Measurements from ENCODE around the gene UGT1A3. TPM values are rescaled to one million over a fixed set of nuclear protein-coding genes. Genes with fewer than 3 reads are reported as not detected.

Gene UGT1A3
- total RNA-seq: not detected

DNA sequence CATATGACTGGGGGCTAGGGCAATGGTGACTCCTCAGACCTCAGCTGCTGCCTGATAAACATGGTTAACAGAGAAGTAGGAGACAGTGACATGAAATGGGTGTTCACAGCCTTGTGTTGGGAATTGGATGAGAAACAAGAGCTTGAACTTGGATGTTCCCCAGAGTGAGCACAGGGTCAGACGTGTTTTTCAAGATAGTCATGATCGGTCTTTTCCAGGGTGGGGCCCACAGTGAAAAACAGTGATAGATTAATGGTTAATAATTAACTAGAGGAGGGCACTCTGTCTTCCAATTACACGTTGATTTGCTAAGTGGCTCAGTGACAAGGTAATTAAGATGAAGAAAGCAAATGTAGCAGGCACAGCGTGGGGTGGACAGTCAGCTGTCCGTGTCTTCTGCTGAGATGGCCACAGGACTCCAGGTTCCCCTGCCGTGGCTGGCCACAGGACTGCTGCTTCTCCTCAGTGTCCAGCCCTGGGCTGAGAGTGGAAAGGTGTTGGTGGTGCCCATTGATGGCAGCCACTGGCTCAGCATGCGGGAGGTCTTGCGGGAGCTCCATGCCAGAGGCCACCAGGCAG is at the start of gene UGT1A3:
Gene UGT1A3 (plus strand): TSS at position 320 of the 579 bp plus-strand sequence. CDS start 85 bp downstream, at position 405.
- DNase-seq: no peak
- Mint-ChIP-seq H3K9me3 (no peaks in the 10 kb centered on the region), H3K27me3 (peaks cover 16% of the 10 kb centered on the region), H3K27ac (no peak within 1 kb of the TSS), H3K36me3 (no peaks in the 10 kb centered on the region), H3K4me1 (ENCODE audit: low read depth) (no peaks in the 10 kb centered on the region), H3K4me3 (no peak within 1 kb of the TSS)
- ChIA-PET POLR2A (no interaction called here), CTCF (interaction anchor here (1.0 kb wide), 1 partner anchor 17 kb away, joined by 3 read pairs; no protein-coding TSS in a partner anchor)
- intact Hi-C loops (cut with micrococcal nuclease): no loop called here

DNA sequence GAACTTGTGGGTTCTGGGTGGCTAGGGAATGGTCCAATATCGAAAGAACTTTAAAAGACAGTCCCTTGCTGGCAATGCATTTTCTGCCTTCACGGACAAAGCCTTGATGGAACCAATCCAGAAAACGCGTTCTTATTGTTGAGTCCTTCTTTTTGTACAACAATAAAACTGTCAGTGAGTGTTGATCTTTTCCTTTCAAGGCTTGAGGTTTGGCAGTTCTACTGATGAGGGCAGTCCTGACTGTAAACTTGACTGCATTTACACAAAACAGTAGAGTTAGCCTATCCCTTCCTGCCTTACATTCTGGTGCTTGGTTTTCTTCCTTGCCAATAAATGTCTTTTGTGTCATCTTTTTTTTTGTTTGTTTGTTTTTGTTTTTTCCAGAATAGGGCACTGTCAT is 49.6 kb upstream of the UGT1A3 start:
- POLR2A ChIA-PET: no interaction called here
- H3K27ac Mint-ChIP-seq: no peak overlapping the region
- DNase-seq: no peak
- no peak overlapping the region for H3K4me3 Mint-ChIP-seq
- H3K27me3 Mint-ChIP-seq: peaks cover 5% of the 10 kb centered on the region
- CTCF ChIA-PET: no interaction called here
- intact Hi-C loops (cut with micrococcal nuclease): no loop called here
- H3K36me3 Mint-ChIP-seq: no peaks in the 10 kb centered on the region
- no peaks in the 10 kb centered on the region for H3K4me1 Mint-ChIP-seq (ENCODE audit: low read depth)
- H3K9me3 Mint-ChIP-seq: no peaks in the 10 kb centered on the region

DNA sequence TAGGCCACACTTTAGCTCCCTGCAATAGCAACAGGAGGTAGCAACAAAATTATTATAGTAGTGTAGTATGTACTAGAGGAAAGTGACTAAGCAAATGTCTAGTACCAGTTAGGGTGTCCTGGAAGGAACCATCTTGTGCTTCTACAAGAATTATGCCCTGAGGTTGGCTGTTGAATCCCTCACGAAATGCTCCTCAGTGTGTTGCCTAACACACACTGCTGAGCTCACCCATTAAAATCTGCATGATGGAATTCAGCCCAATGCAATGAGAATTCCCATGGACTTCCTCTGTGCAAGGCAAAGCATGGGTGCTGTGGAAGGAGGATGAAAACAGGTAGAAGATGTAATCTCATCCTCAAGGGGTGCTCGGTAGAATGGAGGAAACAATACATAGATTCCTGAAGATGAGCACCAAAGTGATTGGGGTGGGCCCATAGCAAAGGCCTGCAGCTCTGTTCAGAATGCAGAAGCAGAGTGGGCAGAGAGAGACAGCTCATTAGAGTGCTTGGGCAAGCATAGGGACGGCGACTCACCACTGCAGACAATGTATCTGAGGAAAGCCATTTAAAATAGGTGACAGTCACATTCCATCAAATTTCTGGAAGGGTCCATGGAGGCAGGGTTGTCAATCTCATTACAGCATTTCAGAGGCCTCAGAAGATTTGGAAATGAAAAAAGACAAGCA is 48.3 kb upstream of the UGT1A3 start:
- no peaks in the 10 kb centered on the region for H3K9me3 Mint-ChIP-seq
- intact Hi-C loops (cut with micrococcal nuclease): no loop called here
- no peak overlapping the region for H3K27ac Mint-ChIP-seq
- no peak overlapping the region for H3K4me3 Mint-ChIP-seq
- no peaks in the 10 kb centered on the region for H3K4me1 Mint-ChIP-seq (ENCODE audit: low read depth)
- POLR2A ChIA-PET: no interaction called here
- H3K36me3 Mint-ChIP-seq: no peaks in the 10 kb centered on the region
- CTCF ChIA-PET: interaction anchor here (0.8 kb wide), 1 partner anchor 9 kb away, joined by 3 read pairs; the partner anchor contains the start of gene UGT1A9
- peaks cover 5% of the 10 kb centered on the region for H3K27me3 Mint-ChIP-seq
- no peak for DNase-seq

DNA sequence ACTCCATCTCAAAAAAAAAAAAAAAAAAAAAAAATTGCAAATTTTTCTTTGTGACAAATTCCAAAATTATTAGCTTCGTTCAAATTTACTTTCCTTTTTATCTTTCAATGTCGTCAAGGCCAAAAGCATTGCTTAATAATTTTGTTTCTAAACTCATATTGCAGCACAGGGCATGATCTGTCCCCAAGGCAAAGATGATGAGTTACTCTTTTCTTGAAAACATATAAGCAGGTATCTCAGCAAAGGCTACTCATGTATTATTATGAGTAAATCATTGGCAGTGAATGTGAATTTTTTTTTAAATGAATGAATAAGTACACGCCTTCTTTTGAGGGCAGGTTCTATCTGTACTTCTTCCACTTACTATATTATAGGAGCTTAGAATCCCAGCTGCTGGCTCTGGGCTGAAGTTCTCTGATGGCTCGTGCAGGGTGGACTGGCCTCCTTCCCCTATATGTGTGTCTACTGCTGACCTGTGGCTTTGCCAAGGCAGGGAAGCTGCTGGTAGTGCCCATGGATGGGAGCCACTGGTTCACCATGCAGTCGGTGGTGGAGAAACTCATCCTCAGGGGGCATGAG is 47.2 kb upstream of the UGT1A3 start, which contains the start of gene UGT1A7:
Gene UGT1A7 (plus strand): TSS at position 381 of the 579 bp plus-strand sequence. CDS start 37 bp downstream, at position 418.
- no peaks in the 10 kb centered on the region for H3K36me3 Mint-ChIP-seq
- H3K4me1 Mint-ChIP-seq (ENCODE audit: low read depth): no peaks in the 10 kb centered on the region
- POLR2A ChIA-PET: no interaction called here
- H3K27ac Mint-ChIP-seq: no peak within 1 kb of the TSS
- intact Hi-C loops (cut with micrococcal nuclease): no loop called here
- no peak for DNase-seq
- CTCF ChIA-PET: interaction anchor here (0.8 kb wide), 1 partner anchor 10 kb away, joined by 3 read pairs; the partner anchor contains the start of gene UGT1A9
- H3K9me3 Mint-ChIP-seq: no peaks in the 10 kb centered on the region
- peaks cover 5% of the 10 kb centered on the region for H3K27me3 Mint-ChIP-seq
- no peak within 1 kb of the TSS for H3K4me3 Mint-ChIP-seq

DNA sequence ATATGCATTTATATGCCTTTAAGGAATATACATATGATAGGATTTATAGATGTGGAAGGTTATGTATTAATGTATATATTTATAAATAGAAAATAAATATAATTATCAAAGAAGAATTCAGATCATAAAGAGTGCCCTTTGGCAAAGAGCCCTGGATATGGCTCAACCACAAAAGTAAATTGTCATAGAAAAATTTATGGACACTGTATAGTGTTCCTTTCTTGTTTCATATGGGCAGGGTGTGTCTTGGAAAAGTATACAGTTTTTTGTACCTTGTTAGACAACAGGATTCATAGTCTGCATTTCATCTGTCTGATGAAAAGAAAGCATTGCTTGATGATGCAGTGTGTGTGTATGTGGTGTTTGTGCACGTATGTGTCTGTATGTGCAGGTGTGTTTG is 44.2 kb upstream of the UGT1A3 start:
- CTCF ChIA-PET: no interaction called here
- Mint-ChIP-seq H3K4me3 (no peak overlapping the region), H3K4me1 (ENCODE audit: low read depth) (no peaks in the 10 kb centered on the region), H3K9me3 (no peaks in the 10 kb centered on the region), H3K27me3 (peaks cover 2% of the 10 kb centered on the region), H3K27ac (no peak overlapping the region), H3K36me3 (no peaks in the 10 kb centered on the region)
- DNase-seq: no peak
- intact Hi-C loops (cut with micrococcal nuclease): no loop called here
- POLR2A ChIA-PET: no interaction called here

DNA sequence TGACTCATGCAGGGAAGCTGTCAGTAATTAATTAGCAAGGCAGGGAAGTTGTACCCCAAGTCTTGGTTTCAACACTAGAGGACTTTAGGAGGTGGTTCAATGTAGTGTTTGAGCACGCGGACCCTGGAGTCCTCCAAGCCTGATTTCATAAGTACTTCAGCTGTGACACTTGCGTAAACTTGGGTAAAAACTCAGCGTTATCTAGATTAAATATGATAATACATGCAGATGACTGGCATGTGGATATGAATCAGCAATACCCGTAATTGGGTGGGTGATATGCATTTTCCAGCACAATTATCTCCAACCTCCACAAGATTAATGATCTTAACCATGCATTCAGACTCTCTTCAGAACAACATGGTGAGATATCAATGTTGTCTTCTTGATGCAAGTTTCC is 41.9 kb upstream of the UGT1A3 start:
- Mint-ChIP-seq H3K27me3 (peaks cover 2% of the 10 kb centered on the region), H3K36me3 (no peaks in the 10 kb centered on the region), H3K9me3 (no peaks in the 10 kb centered on the region), H3K27ac (no peak overlapping the region), H3K4me1 (ENCODE audit: low read depth) (no peaks in the 10 kb centered on the region), H3K4me3 (no peak overlapping the region)
- ChIA-PET CTCF (no interaction called here), POLR2A (no interaction called here)
- no peak for DNase-seq
- intact Hi-C loops (cut with micrococcal nuclease): no loop called here

DNA sequence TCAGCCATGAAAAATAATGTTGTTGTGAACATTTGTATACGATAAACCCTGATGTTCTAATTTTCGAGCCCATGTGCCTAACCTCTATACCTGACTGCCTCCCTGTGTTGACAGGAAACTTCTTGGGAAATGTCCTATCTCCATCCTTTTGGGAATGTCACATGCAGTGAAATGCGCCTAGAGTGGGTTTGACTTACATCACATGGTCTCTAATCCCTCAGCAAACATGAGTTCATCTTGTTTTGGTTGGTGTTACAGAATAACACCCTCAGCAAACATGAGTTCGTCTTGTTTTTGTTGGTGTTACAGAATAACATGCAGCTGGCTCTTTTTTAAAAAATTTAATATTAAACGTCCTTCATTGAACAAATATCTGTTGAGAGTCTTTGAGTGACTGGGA is 40.5 kb upstream of the UGT1A3 start:
- peaks cover 2% of the 10 kb centered on the region for H3K27me3 Mint-ChIP-seq
- ChIA-PET POLR2A (no interaction called here), CTCF (no interaction called here)
- no peak for DNase-seq
- H3K27ac Mint-ChIP-seq: no peak overlapping the region
- no peaks in the 10 kb centered on the region for H3K4me1 Mint-ChIP-seq (ENCODE audit: low read depth)
- H3K9me3 Mint-ChIP-seq: no peaks in the 10 kb centered on the region
- intact Hi-C loops (cut with micrococcal nuclease): no loop called here
- H3K36me3 Mint-ChIP-seq: no peaks in the 10 kb centered on the region
- no peak overlapping the region for H3K4me3 Mint-ChIP-seq

DNA sequence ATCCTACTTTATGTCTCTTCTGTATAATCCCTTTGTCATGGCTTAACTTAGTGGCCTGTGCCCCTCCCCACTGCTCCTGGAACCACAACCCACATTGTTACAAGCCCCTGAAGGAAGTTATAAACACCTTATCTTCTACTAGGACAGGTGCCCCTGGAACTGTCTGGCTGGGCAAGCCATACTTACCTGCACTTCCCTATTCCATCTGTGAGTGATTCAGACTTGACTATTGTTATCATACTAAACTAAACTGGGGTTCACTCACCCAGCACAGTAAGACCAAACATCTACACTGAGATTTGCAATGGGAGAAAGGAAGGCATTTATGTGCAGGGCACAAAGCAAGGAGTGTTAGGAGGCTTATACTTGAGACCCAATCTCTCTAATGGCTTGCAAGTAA is 39.8 kb upstream of the UGT1A3 start:
- ChIA-PET CTCF (no interaction called here), POLR2A (no interaction called here)
- peaks cover 2% of the 10 kb centered on the region for H3K27me3 Mint-ChIP-seq
- H3K4me3 Mint-ChIP-seq: no peak overlapping the region
- H3K27ac Mint-ChIP-seq: no peak overlapping the region
- intact Hi-C loops (cut with micrococcal nuclease): no loop called here
- no peak for DNase-seq
- no peaks in the 10 kb centered on the region for H3K36me3 Mint-ChIP-seq
- no peaks in the 10 kb centered on the region for H3K4me1 Mint-ChIP-seq (ENCODE audit: low read depth)
- H3K9me3 Mint-ChIP-seq: no peaks in the 10 kb centered on the region

DNA sequence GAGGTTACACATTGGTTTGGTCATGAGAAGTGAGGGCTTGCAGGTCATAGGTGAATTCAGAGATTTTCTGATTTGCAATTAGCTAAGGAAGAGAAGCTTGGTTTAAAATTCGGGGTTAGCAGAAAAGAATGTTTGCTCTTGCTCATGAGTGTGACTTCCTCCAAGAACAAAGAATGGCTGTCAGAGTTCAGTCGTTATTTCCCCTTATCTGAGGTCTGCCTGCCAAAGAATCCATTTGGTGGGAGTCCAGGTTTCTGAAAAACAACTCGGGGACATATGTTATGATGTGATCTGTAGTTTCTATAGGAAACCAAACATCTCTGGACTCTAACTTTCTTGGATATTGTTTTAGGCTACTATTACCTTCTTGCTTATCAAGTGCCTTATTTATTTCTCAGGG is 39.3 kb upstream of the UGT1A3 start:
- no peaks in the 10 kb centered on the region for H3K4me1 Mint-ChIP-seq (ENCODE audit: low read depth)
- intact Hi-C loops (cut with micrococcal nuclease): no loop called here

DNA sequence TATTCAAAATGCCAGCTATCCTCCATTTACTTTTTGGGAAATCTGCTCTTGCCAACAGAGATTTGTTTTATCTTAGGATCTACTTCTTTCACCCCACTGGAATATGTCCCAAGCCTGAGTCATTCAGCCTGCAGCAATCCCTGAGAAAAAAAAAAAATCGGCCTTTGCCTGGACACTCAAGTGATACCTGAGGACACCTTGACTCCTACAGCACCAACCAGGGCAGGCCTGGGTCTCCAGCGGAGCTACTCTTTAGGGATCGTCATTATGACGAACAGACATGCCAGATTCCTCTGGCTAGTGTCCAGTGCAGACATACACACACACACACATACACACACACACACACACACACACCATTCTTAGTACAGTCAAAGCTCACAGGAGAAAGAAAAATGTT is 38.4 kb upstream of the UGT1A3 start:
- intact Hi-C loops (cut with micrococcal nuclease): no loop called here
- POLR2A ChIA-PET: no interaction called here
- H3K27ac Mint-ChIP-seq: no peak overlapping the region
- H3K9me3 Mint-ChIP-seq: no peaks in the 10 kb centered on the region
- no peaks in the 10 kb centered on the region for H3K4me1 Mint-ChIP-seq (ENCODE audit: low read depth)
- H3K27me3 Mint-ChIP-seq: peaks cover 3% of the 10 kb centered on the region
- no peaks in the 10 kb centered on the region for H3K36me3 Mint-ChIP-seq
- no peak overlapping the region for H3K4me3 Mint-ChIP-seq
- DNase-seq: no peak
- CTCF ChIA-PET: no interaction called here

More for the DNA sequence above, 39.3 kb upstream of the UGT1A3 start:
- ChIA-PET CTCF (no interaction called here), POLR2A (no interaction called here)
- Mint-ChIP-seq H3K27me3 (peaks cover 2% of the 10 kb centered on the region), H3K4me3 (no peak overlapping the region), H3K27ac (no peak overlapping the region), H3K36me3 (no peaks in the 10 kb centered on the region), H3K9me3 (no peaks in the 10 kb centered on the region)
- no peak for DNase-seq

DNA sequence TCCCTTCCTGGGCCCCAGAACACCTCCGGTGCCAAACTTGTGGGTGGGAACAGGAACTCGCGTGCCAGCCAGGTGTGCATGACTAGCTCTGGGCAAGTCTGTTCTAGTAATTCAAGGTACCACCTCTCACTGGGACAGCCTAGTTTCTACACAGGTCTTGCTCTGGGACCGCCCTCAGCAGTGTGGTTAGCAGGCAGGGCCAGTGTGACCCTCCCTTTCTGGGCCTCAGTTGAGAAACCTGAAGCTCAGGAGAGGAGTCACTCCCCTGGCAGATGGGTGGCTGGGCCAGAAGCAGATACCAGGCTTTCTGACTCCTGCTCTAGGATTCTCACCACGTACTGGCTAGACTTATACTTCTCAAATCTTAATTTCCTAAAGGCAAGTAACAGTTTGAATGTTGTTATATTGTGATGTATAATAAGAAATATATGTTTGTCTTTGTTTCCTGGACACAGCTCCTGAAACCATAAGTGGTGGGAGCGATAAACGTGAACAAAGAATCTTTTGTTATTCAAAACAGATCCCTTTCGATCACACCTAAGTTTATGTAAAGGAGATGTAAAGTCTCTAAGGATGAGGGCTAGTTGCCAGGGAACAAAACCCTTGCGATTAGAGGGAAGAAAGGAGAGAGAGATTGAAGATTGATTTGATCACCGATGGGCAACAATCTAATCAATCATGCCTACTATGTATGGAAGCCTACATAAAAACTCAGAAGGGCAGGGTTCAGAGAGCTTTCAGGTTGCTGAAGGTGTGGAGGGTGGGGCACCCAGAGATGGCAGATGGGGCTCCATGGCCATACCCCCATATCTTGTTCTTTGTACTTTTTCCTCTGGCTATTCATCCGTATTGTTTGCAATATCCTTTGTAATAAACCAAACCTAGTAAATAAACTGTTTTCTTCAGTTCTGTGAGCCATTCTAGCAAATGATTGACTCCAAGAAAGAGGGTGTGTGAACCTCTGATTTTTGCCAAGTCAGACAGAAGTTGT is 37.1 kb upstream of the UGT1A3 start:
- Mint-ChIP-seq H3K4me1 (ENCODE audit: low read depth) (no peaks in the 10 kb centered on the region), H3K27ac (no peak overlapping the region), H3K4me3 (no peak overlapping the region), H3K27me3 (peaks cover 4% of the 10 kb centered on the region), H3K9me3 (no peaks in the 10 kb centered on the region), H3K36me3 (no peaks in the 10 kb centered on the region)
- CTCF ChIA-PET: no interaction called here
- POLR2A ChIA-PET: no interaction called here
- intact Hi-C loops (cut with micrococcal nuclease): no loop called here
- no peak for DNase-seq

DNA sequence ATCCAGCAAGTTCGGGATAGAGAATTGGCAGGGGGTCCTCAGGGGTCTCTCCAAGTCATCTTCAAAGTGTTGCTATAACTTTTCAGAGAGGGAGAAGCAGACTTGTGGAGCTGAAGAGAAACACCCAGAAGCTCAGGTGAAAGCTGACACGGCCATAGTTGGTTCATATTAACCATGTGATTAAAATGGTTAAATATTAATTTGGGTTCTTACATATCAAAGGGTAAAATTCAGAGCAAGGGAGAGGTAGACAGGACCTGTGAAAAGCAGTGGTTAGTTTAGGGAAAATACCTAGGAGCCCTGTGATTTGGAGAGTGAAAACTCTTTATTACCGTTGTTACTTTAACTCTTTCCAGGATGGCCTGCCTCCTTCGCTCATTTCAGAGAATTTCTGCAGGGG is 36.2 kb upstream of the UGT1A3 start, which contains the start of gene UGT1A6:
Gene UGT1A6 (plus strand): TSS at position 243 of the 400 bp plus-strand sequence. CDS start 115 bp downstream, at position 358.
- POLR2A ChIA-PET: no interaction called here
- H3K27ac Mint-ChIP-seq: no peak within 1 kb of the TSS
- H3K9me3 Mint-ChIP-seq: no peaks in the 10 kb centered on the region
- intact Hi-C loops (cut with micrococcal nuclease): no loop called here
- H3K4me1 Mint-ChIP-seq (ENCODE audit: low read depth): no peaks in the 10 kb centered on the region
- CTCF ChIA-PET: interaction anchor here (0.6 kb wide), 1 partner anchor 19 kb away, joined by 3 read pairs; no protein-coding TSS in a partner anchor
- H3K36me3 Mint-ChIP-seq: no peaks in the 10 kb centered on the region
- no peak for DNase-seq
- no peak within 1 kb of the TSS for H3K4me3 Mint-ChIP-seq
- H3K27me3 Mint-ChIP-seq: peaks cover 4% of the 10 kb centered on the region

Data from activated CD4-positive, alpha-beta memory T cell treated with anti-CD3 and anti-CD28 coated beads for 36 hours (primary cell).